Ovary (tissue), 9 donors: Measurements from ENCODE around the gene TVP23A. TPM values are rescaled to one million over a fixed set of nuclear protein-coding genes. Genes with fewer than 3 reads are reported as not detected.
"Not testable (repeated sequence)": the region's sequence is repeated elsewhere in the genome, so short reads cannot be mapped to it uniquely, and the experiment has no call there.

ENCODE experiments used
- DNase-seq, 5 donors: peaks; one replicate each; pipeline ENCODE4 v3.0.0-alpha.2; 2019 to 2020
- H3K27ac ChIP-seq, 2 donors: fragments of 200-600 bp; one replicate each; pipeline versions ENCODE4 v1.5.1 to v1.8.0; 2019 to 2022
- H3K27me3 ChIP-seq: fragments of 200-600 bp; one replicate; pipeline ENCODE4 v1.8.0; 2022
- H3K36me3 ChIP-seq: fragments of 200-600 bp; sonication (generic); one replicate; pipeline ENCODE4 v1.5.1; 2019
- H3K4me1 ChIP-seq: one replicate; pipeline ENCODE4 v1.8.1; 2013; ENCODE audit warnings: mild to moderate bottlenecking, moderate library complexity; ENCODE audit not compliant: insufficient read depth
- H3K4me3 ChIP-seq: fragments of 200-600 bp; sonication (generic); one replicate; pipeline ENCODE4 v1.5.1; 2017
- H3K9me3 ChIP-seq, 2 donors: fragments of 200-600 bp in 1 of 2; sonication (generic) in 1 of 2; one replicate each; pipeline versions ENCODE4 v1.5.1 to v1.8.1; 2013 to 2019; ENCODE audit warnings: mild to moderate bottlenecking in 1 of 2, moderate library complexity in 1 of 2
- EP300 ChIP-seq: sonication (generic); formaldehyde crosslinking; IDR thresholded peaks from one replicate; pipeline ENCODE4 v1.6.1; 2017; ENCODE audit warnings: antibody characterized with exemption
- POLR2A ChIP-seq: fragments of 450-650 bp; IDR thresholded peaks from one replicate; pipeline ENCODE4 v1.6.1; 2017; ENCODE audit warnings: antibody characterized with exemption, mild to moderate bottlenecking, moderate library complexity
- WGBS, 3 donors: extraction: QIAGEN DNeasy Blood & Tissue Kit in 1 of 3; methylation state at CpG; one replicate each; pipeline versions ENCODE4 v1.1.5 to v1.1.7; 2013 to 2017; 5-methylcytosine and 5-hydroxymethylcytosine counted together
- intact Hi-C, 4 donors: fragments of 100-400 bp; cut with DNase I; formaldehyde crosslinking; loops; one replicate each; pipeline versions ENCODE4 v1.11.0 to v1.15.1; 2022 to 2023
- polyA plus RNA-seq, 2 donors: library from polyadenylated mRNA; stranded (reverse); fragments of 200-250 nt in 1 of 2; fragments of 350-450 nt in 1 of 2; fragmentation: Illumina TruSeq in 1 of 2; extraction: RNeasy Lipid Tissue Mini Kit (QIAGEN cat#74804) in 1 of 2; gene quantifications; one replicate each; pipeline ENCODE4 v1.2.3, GENCODE V29; 2013 to 2014
- total RNA-seq, 7 donors: library from RNA; depleted of rRNA in 2 of 7; stranded (reverse); fragments of >200 nt in 2 of 7; fragmentation: NEBNext Ultra II Directional in 3 of 7; extraction: Animal tissue kit (Norgen Biotek cat#: 25700) in 3 of 7; gene quantifications; one replicate each; pipeline versions ENCODE4 v1.1.0 to v1.2.4, GENCODE V29; 2016 to 2023
- TF ChIP-seq, protein P1 (sequence below), 3 donors: fragments of 450-650 bp in 2 of 3; fragments of 200-600 bp in 1 of 3; IDR thresholded peaks; one replicate each; pipeline versions ENCODE4 v1.5.1 to v1.8.0; 2016 to 2022; ENCODE audit warnings: antibody characterized with exemption in 3 of 3, mild to moderate bottlenecking in 1 of 3
- donor health status: DM: no; HTN: no; CAD: no; lungs with moderate emphysema.
- donor health status: DM: no; HTN: no; CAD: no.
- donor health status: Bipolar disorder and iron deficiency.
- donor health status: DM: yes; HTN: yes; CAD: no.
- donor health status: DM: no; HTN: no; CAD: no.
- donor health status: DM: yes; HTN: yes; CAD: no.

TVP23A gene
- total and polyA plus RNA-seq, 9 donors = 3.2 to 17.1 (median 8.2) TPM

DNA sequence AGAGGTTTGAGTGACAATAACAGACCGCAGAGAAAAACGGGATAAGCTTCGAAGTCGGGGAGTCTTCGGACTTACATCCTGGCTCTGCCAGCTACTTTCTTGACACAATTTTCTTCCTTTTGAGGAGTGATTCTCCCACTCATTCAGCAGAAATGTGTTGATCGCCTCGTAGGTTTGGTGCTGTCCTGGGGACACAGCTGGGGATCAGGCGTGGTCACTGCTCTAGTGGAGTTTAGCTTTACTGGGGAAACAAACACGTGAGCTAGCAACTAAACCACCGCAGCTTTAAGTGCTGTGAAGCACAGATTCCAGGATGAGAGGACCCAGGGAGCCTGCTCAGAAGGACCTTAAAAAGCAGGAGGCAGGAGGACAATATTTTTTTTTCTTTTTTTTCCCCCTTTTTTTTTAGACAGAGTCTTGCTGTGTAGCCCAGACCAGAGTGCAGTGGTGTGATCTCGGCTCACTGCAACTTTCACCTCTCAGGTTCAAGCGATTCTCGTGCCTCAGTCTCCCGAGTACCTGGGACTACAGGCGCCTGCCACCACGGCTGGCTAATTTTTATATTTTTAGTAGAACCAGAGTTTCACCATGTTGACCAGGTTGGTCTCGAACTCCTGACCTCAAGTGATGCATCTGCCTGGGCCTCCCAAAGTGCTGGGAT, 74.1 kb downstream of the TVP23A start:
- TF ChIP-seq POLR2A (no peak), EP300 (no peak)
- TF ChIP-seq, protein P1, sequence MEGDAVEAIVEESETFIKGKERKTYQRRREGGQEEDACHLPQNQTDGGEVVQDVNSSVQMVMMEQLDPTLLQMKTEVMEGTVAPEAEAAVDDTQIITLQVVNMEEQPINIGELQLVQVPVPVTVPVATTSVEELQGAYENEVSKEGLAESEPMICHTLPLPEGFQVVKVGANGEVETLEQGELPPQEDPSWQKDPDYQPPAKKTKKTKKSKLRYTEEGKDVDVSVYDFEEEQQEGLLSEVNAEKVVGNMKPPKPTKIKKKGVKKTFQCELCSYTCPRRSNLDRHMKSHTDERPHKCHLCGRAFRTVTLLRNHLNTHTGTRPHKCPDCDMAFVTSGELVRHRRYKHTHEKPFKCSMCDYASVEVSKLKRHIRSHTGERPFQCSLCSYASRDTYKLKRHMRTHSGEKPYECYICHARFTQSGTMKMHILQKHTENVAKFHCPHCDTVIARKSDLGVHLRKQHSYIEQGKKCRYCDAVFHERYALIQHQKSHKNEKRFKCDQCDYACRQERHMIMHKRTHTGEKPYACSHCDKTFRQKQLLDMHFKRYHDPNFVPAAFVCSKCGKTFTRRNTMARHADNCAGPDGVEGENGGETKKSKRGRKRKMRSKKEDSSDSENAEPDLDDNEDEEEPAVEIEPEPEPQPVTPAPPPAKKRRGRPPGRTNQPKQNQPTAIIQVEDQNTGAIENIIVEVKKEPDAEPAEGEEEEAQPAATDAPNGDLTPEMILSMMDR (IDR thresholded peaks at IDR 0.05) = no peak
- Histone ChIP-seq H3K27ac (peak overlapping the region in 1 of 2 donors; percentile 98), H3K4me1 (no peaks in the 10 kb centered on the region), H3K4me3 (peak overlapping the region; percentile 63), H3K27me3 (no peaks in the 10 kb centered on the region), H3K36me3 (no peaks in the 10 kb centered on the region), H3K9me3 (no peaks in the 10 kb centered on the region)
- DNase-seq = peak in 2 of 5 donors; percentile 34 to 38
- intact Hi-C loops = loop anchor here in 2 of 4 donors (5.0 to 10.0 kb wide), 3 partner anchors 90 to 173 kb away; no protein-coding TSS in a partner anchor
- WGBS, 3 donors = 37 to 39% (median 39%) methylated on average over 17 of the region's 17 CpGs

DNA sequence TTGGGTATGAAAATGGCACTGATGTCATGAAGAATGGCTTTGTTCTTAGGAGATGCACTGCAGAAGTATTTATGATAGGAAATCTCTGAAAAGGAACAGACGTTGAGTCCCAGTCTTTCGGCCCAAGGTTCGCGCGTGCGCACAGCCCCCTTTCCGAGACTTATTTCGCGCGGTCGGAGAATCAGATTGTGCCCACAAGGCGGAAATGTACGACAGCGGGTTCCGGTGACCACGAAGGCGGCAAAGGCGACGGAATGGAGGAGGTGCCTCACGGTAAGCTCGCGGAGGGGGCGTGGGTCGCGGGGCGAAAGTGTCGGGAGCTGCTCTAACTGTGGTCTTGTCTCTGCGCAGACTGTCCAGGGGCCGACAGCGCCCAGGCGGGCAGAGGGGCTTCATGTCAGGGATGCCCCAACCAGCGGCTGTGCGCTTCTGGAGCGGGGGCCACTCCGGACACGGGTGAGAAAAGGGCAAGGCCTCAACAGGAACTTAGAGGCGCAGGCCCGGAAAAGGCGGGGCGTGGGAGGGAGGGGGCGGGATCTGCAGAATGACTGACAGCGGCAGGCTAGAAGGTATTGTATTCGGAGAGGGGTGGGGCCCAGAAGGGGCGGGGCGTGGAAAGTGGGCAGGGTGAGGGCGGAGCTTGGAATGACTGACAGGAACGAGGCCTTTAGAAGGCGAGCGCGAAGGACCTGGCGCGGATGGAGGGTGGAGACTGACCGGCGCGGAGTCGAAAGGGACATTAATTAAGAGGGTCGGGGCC, 74.8 kb downstream of the TVP23A start, which contains the start of gene NUBP1:
NUBP1 (plus strand) TSS at position 233 of the 760 bp plus-strand sequence; CDS start at position 255, 22 bp downstream.
- intact Hi-C loops = loop anchor here in 2 of 4 donors (5.0 to 10.0 kb wide), 3 partner anchors 91 to 174 kb away; no protein-coding TSS in a partner anchor
- 0 to 1% (median 0%) methylated on average over 57 of the region's 57 CpGs for WGBS, 3 donors

DNA sequence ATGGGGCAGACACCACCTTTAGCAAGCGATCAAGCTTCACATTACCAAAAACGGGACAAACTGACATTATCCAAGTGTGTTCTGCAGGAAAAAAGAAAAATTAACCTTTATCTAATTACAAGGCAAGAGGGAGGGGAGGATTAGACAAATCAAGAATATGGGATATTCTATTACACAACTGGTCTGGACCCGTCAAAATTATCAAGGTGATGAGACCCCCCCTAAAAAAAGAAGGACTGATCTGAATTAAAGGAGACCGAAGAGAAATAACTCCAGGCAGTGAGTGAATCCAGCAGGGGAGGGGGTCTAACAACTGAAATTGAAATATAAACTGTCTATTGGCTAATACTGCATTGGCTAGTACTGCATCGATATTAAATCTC, 75.4 kb downstream of the TVP23A start:
- Histone ChIP-seq H3K27me3 (no peaks in the 10 kb centered on the region), H3K4me3 (peak overlapping the region; percentile 63), H3K9me3 (no peaks in the 10 kb centered on the region), H3K4me1 (no peaks in the 10 kb centered on the region), H3K27ac (peak overlapping the region; percentile 95 to 98), H3K36me3 (no peaks in the 10 kb centered on the region)
- intact Hi-C loops = loop anchor here in 2 of 4 donors (5.0 to 10.0 kb wide), 3 partner anchors 92 to 174 kb away; no protein-coding TSS in a partner anchor
- 16 to 20% (median 18%) methylated on average over 5 of the region's 5 CpGs for WGBS, 3 donors
- TF ChIP-seq EP300 = no peak
- no peak for TF ChIP-seq POLR2A
- TF ChIP-seq, protein P1 (IDR thresholded peaks at IDR 0.05) = no peak
- no peak for DNase-seq

More for the DNA sequence above, 74.8 kb downstream of the TVP23A start, which contains the start of gene NUBP1:
- DNase-seq = peak; percentile 97 to 100 (median 100)
- Histone ChIP-seq H3K27me3 (no peaks in the 10 kb centered on the region), H3K4me3 (peak within 1 kb of the TSS; percentile 63), H3K27ac (peak within 1 kb of the TSS; percentile 95 to 98), H3K36me3 (no peaks in the 10 kb centered on the region), H3K4me1 (no peaks in the 10 kb centered on the region), H3K9me3 (no peaks in the 10 kb centered on the region)
- TF ChIP-seq POLR2A (peak; percentile 73), EP300 (peak; percentile 74)
- TF ChIP-seq, protein P1 (IDR thresholded peaks at IDR 0.05) = peak in 1 of 3 donors; percentile 53

DNA sequence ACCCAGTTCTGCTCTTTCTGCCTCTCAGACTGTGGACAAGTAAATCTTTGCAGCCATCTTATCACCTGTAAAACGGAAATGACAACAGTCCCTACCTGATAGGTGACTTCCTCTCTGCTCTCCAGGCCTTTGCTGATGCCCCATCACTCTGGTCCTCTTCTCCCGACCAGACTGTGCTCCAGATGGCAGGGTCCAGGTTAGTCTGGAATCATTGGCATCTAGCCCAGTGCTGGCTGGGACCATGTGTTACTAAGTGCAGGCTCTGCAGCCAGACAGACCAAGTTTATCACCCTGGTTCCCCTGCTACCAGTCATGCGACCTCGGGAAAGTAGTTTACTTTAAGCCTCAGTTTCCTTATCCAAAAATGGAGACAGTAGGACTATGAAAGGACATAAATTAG, 76.8 kb downstream of the TVP23A start:
- TF ChIP-seq, protein P1 (IDR thresholded peaks at IDR 0.05) = no peak
- TF ChIP-seq POLR2A (no peak), EP300 (no peak)
- peak in 4 of 5 donors; percentile 35 to 59 (median 42) for DNase-seq
- Histone ChIP-seq H3K27me3 (no peaks in the 10 kb centered on the region), H3K9me3 (no peaks in the 10 kb centered on the region), H3K27ac (no peak overlapping the region), H3K4me3 (no peak overlapping the region), H3K4me1 (peaks cover 1% of the 10 kb centered on the region), H3K36me3 (no peaks in the 10 kb centered on the region)
- WGBS, 3 donors = 33 to 45% (median 44%) methylated on average over 4 of the region's 4 CpGs
- intact Hi-C loops = loop anchor here in 2 of 4 donors (5.0 to 10.0 kb wide), 3 partner anchors 93 to 175 kb away; no protein-coding TSS in a partner anchor

DNA sequence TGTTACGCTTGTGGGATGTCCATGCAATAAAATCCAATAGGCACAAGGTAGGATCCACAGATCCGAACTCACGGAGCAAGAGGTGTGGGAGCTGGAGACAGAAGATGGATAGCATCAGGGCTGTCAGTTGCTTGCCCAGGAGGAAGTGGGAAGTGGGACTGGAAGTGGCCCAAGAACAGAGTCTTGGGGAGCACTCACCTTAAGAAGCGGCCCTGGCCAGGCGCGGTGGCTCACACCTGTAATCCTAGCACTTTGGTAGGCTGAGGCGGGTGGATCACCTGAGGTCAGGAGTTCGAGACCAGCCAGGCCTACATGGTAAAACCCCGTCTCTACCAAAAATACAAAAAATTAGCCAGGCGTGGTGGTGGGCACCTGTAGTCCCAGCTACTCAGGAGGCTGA, 77.3 kb downstream of the TVP23A start:
- 89 to 92% (median 90%) methylated on average over 10 of the region's 10 CpGs for WGBS, 3 donors
- not testable (repeated sequence) for H3K27me3 ChIP-seq, H3K4me3 ChIP-seq, H3K36me3 ChIP-seq, H3K9me3 ChIP-seq, H3K4me1 ChIP-seq, H3K27ac ChIP-seq
- intact Hi-C loops = loop anchor here in 2 of 4 donors (5.0 to 10.0 kb wide), 3 partner anchors 94 to 176 kb away; no protein-coding TSS in a partner anchor
- DNase-seq = peak in 1 of 5 donors; percentile 23
